Glomerular visceral epithelial cell (primary cell): Measurements from ENCODE around the gene PCDH9.

Source experiments
- DNase-seq: peaks from one replicate; pipeline ENCODE4 v3.0.0-alpha.2; 2016; ENCODE audit errors: extremely low spot score

PCDH9 gene

DNA sequence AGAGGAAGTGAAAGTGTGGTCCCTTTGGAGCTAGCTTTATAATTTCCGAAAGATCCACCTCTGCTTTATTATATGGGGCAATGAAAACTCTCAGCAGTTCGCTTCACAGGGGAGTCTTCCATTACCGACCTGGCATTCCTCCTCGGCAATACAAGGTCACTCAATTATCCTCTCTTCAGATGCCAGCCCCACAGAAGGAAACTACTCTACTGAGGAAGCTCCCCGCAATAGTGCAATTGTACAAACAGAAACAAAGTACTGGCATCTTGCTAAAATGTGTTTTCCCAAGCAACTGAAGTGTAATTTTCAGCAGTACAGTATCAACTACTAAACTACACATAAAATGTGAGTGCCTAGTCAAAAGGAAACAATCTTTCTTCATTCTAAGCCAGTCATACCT, 702.0 kb downstream of the PCDH9 start:
- DNase-seq, result no peak

DNA sequence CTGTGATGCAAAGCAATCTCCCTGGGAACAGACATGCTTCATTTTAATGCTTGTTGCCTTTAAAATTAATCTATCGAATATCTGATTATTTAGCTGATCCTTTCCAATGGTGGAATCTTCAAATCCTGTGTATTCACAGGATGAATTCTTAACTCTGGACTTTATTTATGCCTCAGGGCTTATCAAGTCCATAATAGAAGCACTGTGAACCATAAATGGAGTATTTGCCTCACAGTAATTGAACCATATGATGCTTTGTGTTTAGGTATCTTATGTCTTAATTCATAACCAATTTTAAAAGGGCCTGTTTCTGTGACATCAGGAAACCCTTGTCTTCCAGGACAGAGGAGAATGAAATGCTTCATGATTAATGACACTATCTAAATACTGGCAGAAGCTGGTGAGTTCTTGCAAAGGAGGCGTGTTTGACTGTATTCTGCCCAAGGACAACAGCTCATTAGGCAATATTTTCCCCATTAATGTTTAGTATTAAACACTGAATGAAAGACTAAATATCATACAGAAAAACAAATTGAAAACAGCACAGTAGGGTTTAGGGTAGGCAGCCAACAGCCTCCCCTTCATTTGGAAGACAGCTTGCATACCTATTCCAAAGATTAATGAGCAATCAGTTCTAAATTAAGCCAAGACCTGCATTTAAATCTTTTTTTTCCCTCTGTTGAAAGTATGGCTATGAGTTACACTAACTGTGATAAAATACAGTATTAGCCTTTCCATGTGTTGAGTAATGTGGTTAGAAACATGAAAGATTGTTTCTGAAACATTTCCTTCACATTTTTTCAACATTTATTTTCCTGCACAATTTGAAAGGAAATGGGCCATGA, 709.4 kb downstream of the PCDH9 start:
- no peak for DNase-seq

DNA sequence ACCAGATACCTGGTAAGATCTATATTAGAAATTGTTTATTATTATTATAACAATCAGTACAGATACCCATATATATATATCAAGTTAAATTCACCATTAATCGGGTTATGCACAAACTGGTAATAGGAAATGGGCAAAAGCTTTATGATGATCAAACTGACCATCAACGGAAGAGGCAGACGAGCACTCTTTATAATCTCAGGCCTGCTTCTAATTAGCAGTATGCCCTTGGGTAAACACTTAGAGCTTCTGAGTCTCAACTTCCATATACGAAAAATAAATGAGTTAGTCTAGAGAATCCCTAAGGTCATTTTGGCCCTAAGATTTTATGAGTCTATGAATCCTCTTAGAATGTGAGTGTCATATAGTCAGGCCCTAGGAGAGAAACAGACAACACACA, 710.9 kb downstream of the PCDH9 start:
- no peak for DNase-seq

DNA sequence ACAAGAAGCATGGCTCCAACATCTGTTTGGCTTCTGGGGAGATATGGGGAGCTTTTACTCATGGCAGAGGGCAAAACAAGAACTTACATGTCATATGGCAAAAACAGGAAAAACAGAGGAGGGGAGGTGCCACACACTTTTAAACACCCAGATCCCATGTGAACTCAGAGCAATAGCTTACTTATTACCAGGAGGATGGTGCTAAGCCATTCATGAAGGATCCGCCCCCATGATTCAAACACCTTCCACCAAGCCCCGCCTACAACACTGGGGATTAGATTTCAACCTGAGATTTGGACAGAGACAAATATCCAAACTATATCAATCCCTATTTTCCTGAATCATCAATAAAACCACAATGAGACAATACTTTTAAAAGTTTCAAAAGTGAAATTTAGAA, 712.1 kb downstream of the PCDH9 start:
- no peak for DNase-seq

DNA sequence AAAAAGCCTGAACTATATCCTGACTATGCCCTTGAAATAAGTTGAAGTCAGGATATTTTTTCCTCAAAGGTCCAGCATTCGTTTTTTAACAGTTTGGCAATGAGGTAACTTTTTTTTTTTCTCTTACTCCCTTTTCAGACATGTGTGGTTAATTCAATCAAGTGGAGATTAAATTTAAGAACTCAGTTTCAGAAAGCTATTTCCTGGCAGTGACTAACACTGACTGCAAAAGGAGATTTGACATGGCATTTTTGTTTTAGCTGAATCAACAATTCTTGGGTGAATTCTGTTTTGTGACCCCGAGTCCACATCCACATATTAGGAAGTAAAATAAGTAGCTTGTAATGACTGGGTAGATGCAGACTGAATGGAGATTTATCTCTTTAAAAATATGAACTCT, 716.4 kb downstream of the PCDH9 start:
- peak; percentile 13 for DNase-seq

DNA sequence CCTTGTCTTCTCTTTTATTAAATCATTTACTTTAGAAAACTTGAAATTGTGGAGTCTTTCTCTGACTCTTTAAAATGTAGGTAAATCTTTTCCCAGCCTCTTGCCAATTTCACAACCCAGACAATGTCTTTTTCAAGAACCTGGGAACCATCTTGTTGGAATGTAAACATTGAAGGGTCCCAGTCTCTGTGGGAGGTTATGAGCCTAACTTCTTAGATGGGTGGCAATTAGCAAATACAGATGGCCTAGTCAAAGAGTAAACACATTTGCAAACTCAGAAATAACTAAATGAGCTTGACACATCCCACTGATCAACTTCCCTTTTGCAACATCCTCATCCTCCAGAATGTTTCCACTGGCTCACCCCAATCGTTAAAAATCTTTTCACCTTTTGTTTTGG, 721.0 kb downstream of the PCDH9 start:
- no peak for DNase-seq

DNA sequence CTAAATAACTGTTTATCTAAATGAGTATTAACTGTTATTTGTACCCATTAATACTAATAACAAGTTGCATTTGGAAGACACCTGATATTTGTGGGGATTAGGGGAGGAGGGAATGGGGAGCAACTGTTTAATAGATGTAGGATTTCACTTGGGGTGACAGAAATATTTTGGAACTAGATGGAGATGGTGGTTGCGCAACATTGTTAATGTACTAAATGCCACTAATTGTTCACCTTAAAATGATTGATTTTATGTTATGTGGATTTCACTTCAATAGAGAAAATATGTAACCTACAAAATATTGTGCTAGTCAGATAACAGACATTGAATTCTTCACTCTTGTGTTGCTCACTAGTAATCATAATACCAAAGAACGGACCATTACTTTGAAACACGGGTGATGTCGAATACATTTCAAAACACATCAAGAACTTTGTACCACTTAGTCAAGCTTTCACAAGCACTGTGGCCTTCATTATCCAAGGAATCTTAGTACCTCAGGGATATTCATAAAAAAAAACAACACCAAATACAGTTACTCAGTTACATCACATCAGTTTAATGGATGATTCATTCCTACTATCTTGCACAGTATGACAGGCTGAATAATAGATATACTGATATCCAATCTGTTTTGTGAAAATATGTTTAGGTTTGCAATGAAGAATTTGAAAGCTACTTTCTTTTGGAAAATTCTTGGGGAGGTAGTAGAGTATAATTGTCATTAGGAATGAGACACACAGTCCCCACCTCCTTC, 721.8 kb downstream of the PCDH9 start:
- DNase-seq, result no peak

DNA sequence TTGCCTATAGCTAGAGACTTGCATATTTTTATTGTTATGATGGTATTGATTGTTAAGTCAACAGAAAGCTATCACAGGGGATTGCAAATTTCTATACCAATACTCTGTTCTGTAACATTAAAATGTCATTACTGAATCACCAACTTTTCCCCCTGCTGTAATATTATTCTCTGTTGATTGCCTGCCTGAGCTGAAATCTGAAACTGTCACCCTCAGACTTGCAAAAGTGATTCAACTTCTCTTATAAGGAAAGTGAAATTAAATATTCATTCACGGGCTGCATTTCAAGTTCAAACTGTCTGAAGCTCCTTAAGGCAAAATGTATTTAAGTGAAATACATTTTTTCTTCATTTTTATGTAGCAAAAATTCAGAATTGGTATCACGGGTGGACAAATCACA, 723.2 kb downstream of the PCDH9 start:
- no peak for DNase-seq

DNA sequence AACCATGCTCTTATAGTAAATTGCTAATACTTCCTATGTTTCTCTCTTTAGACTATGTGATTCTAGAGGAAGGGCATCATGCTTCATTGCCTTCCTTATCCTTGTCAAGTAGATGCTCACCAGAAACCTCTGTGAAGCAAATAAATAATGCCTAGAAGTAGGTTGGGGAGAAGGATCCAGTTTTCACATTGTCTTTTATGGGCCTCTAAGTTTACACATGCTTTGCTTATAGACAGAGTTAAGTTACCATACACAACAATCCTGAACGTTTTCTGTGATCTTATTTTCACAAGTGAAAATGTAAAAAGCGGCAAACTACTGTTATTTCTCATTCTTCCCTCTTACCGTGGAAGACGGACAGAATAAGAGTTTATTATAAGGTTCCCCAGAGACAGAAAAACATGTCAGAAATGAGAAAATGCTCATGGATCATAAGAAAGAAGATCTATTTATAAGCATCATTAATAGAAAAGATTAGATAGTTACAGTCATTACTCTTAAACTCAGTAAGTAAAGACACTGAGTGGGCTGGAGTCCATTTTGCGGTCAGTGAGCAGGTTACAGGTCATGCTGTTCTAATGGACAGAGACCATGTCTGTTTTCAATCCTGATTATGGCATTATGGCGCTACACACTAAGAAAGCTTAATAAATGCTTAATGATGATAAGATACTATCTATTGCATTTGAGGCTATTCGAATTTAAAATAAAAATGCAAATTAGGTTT, 723.9 kb downstream of the PCDH9 start:
- no peak for DNase-seq

DNA sequence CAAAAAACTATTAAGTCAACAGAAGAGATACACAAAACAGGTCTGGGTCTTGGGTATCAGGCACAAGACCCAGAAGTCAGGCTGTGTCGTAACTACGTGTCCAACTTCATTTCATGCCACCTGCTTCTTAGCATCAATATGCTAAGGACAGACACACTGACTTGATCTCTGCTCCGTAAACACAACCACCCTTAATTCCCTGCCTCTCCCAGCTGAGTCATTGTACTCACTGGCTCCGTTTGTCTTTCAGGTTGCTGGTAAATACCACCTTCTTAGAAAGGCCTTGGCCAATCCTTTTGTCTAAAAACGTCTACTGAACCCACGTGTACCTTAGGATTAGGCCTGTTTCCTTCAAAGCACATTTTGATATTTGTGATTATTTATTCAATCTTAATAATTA, 726.2 kb downstream of the PCDH9 start:
- DNase-seq, result no peak

DNA sequence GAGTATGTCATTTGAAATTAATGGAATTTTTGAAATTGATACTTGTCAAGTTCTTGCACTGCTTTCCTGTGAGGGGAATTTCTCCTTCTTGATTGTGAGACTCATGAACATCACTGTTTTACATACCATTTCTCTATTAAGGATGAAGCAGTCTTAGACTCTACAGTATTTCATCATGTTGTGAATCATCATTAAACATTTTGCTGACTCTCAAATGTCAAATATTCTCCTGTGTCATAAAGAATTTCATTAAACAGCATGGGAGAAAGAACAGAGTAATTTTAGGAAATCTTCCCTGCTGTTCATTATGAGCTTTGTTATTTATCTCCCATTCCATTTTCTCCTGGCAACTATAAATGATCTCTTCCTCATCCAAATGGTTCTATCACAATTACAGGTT, 729.0 kb downstream of the PCDH9 start:
- no peak for DNase-seq

DNA sequence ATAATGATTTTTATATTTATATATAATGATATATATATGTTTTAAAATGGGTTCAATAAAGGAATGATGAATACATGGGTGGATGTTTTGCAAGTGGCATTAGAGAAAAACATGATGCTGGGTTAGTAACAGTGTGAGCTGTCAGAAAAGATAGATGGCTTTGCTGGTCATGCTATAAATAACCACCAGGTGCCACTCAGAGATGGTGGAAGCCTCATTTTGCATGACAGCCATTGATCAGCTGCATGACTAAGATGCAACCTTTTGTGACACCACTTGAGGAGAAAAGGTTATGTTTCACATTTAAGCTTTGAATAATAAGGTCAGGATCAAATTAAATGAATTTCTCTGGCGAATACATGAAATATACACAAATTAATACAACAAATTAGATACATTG, 737.7 kb downstream of the PCDH9 start:
- DNase-seq, result peak; percentile 2

DNA sequence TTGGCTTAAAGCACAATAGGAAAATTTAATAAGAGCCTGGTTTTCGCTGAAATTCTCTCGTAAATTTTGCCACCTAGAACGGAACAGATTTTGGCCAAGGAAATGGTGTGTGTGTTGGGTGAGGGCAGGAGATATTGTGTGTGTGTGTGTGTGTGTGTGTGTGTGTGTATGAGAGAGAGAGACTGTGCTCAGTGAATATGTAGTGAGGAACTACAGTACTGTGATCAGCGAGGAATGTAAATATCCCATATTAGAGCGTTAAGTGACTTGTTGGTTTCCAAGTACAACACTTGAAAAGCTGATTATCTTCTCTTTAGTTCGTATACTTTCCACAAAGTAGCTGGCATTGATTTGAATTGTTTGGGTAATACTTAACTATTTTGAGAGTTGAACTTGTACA, 738.9 kb downstream of the PCDH9 start:
- no peak for DNase-seq

DNA sequence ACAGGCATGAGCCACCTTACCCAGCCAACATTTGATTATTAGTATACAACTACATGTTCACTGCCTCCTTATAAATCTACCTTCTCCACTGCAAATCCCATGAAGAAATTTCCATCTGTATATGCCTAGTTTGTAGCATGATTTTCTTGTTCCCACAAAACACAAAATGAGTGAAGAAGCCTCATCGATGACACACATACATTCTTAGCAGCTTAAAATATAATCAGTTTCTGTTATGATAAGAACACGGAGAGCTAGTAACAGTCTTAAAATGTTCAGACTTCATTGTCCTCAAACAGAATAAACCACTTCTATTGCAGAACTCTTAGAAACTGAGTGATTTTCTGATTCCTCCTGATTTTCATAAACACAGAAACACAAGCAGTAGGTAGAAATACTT, 740.5 kb downstream of the PCDH9 start:
- no peak for DNase-seq

DNA sequence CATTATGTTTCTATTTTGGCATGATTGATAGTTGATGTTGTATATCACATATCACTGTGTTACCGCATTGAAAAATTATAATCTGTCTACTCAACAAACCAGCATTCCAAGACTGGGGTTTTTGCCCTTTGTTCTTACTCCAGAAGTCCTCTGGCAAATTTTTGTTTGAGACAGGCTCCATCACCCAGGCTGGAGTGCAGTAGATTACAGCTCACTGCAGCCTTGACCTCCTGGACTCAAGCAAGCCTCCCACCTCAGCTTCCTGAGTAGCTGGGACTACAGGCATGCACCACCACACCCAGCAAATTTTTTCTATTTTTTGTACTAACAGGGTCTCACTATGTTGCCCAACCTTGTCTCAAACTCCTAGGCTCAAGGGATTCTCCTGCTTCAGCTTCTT, 741.0 kb downstream of the PCDH9 start:
- DNase-seq, result no peak

DNA sequence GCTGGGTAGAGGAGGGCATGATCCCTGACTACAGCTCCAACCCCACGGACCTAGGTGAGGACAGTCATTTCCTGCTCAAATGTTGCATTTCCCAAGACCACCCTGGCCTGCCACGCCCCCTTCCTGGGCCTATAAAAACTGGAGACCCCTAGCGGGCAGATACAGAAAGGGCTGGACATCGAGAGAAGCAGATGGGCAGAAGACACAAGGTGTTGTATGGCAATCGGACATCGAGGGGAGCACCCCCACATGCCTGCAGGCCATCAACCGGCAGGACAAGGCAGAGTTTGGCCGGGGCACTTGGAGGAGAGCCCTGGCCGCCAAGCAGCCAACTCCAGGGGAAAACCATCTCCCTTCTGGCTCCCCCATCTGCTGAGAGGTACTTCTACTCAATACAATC, 746.4 kb downstream of the PCDH9 start:
- DNase-seq, result no peak

DNA sequence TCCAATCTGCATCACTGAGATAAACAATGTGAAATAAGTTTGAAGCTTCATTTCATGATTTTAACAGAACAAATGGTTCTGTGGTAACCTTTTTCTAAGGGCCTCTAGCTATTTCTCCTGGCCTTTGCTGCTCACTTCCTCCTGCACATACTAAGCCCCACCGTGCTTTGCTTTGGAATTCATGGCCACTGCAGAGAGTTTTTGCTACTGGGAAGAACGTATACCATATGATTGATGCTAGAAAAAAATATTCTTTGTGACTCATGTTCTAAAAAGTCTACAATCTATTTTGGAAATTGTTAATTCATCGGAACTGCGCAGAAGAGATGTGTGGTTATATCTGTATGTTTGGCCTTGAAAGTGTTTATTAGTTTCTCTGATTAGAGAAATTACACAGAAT, 747.3 kb downstream of the PCDH9 start:
- DNase-seq, result no peak

DNA sequence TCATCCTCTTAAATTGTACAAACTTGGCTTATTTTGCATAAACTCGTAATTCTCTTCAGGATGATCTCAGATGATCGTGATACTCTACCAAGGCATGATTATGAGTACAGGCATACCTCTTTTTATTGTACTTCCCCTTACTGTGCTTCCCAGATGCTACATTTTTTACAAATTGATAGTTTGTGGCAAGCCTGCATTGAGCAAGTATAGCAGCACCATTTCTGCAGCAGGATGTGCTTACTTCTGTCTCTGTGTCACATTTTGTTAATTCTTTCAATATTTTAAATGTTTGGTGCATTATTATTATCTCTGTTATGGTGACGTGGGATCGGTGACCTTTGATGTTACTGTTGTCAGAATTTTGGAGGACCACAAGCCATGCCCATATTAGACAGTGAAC, 752.3 kb downstream of the PCDH9 start:
- DNase-seq, result no peak

DNA sequence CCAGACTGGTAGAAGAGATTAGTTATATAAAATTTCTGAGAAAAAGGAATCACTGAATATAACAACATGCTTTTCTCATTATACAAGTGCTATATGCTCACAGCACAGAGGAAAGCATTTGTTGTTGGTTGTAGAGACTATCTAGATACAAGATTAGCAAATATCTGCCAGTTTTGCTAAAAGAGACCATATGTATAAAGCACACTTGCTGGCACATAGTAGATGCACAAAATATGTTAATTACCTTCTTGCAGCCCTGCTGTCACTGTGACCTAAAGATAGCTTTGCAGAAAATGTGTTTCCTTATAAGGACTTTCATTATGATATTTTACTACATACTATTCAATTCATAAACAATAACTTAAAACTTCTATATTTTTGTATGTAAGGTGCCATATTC, 755.1 kb downstream of the PCDH9 start:
- no peak for DNase-seq

DNA sequence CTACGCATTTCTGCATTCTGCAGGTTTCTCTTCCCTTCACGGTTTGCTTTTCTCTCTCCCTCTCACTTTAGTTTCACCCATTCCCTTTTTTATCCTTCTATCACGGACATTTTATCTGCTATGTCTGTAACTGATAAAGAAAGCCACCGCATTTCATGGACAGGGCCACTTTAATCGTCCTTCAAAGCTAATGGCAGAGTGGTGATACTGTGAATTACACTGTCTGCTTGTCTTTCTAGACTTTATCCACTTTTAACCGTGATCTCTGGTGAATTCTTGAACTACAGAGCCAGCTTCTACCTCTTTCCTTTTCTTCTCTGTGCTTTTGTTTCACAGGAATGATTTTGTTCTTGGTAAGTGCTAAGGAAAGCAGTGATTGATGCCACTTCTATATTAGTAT, 760.4 kb downstream of the PCDH9 start:
- no peak for DNase-seq

DNA sequence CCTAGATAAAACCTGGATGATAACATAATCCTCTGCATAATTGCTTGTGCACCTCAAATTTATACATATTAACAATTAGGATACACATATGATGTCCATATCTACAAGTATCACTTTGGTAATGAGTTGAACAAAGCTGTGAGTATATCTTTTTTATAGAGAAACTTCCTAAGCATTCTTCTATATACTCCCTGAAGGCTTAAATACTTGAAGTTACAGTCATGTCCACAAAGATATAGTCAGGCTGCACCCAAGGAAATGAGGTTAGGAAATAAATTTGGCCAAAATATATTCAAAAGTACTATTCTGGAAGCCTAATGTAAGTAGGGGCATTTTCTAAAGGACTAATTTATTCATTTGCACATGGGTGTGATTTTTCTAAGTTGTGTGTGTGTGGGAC, 761.5 kb downstream of the PCDH9 start:
- no peak for DNase-seq

DNA sequence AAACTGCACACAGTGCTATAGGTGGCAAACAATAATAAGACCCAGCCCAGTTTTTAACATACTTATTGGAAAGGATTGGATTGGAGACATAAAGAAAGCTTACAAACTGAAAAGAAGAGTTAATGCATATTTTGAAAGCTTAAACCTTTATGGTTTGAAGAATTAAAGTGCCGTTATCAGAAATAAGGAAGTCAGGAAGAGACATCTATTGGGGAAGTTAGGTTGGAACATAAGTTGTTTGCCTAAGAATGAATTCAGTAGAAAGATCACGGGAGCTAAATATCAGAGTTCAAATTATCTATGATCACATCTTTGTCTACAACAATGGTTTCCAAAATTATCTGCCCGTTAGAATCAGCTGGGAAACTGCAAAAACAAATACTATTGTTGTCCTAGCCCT, 767.9 kb downstream of the PCDH9 start:
- no peak for DNase-seq

DNA sequence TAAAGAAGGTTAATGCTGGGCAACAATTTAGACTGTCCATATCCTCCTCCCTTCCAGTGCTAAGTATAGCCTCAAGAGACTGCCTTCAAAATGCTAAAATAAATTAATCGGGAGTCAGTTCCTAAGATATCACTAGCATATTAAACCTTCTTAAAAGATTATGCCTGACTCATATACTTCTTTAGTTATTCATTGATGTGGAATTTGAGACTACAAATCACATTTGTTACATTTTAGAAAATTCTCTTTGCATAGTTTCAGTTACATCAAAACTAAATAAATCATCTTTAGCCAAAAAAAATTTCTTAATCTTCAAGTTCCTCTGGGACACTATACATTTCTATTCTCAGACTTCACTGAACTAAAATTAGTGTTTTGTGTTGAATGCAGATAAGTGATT, 769.1 kb downstream of the PCDH9 start:
- DNase-seq, result no peak
